SK-N-MC (cell line): ENCODE data around the gene ADAM10.

Source experiments
- EZH2 ChIP-seq: fragments of 200-600 bp; sonication (generic); IDR thresholded peaks from one replicate; pipeline ENCODE4 v1.6.1; 2017; ENCODE audit warnings: antibody characterized with exemption
- POLR2AphosphoS5 ChIP-seq: IDR thresholded peaks from 2 replicates; pipeline ENCODE4 v1.6.1; 2012; ENCODE audit warnings: mild to moderate bottlenecking, low read depth, low read length, borderline replicate concordance

- TF ChIP-seq EZH2 (no peak), POLR2AphosphoS5 (no peak)
Measured at GRCh38 chr15:58701376-58701775, 48.1 kb downstream of the ADAM10 start.
